SK-N-SH treated with all-trans-retinoic acid at 6 μM for 48 hours (cell line): ENCODE results near the gene C2orf15.

ENCODE experiments used
- ATAC-seq: fragments of 200-7000 bp; cut with Tn5 transposase; 3 replicates; pipeline ENCODE4 v1.9.1; 2020; ENCODE audit warnings: mild to moderate bottlenecking, moderate library complexity
- BACH2 ChIP-seq: fragments of 250-450 bp; sonication (Bioruptor Pico); IDR thresholded peaks from 2 replicates; pipeline ENCODE4 v1.9.0; 2021; ENCODE audit warnings: mild to moderate bottlenecking, borderline replicate concordance
- CREB5 ChIP-seq: fragments of 250-450 bp; sonication (Bioruptor Pico); IDR thresholded peaks from 2 replicates; pipeline ENCODE4 v1.5.1; 2020; ENCODE audit warnings: low read depth, mild to moderate bottlenecking, moderate library complexity
- CSDC2 ChIP-seq: fragments of 250-450 bp; sonication (Bioruptor Pico); IDR thresholded peaks from 2 replicates; pipeline ENCODE4 v1.5.0; 2020; ENCODE audit warnings: mild to moderate bottlenecking, moderate library complexity
- CSRNP3 ChIP-seq: fragments of 250-450 bp; sonication (Bioruptor Pico); IDR thresholded peaks from 2 replicates; pipeline ENCODE4 v1.5.1; 2021; ENCODE audit warnings: mild to moderate bottlenecking, moderate library complexity
- ESRRG ChIP-seq: fragments of 250-450 bp; sonication (Bioruptor Pico); IDR thresholded peaks from 2 replicates; pipeline ENCODE4 v1.6.1; 2021; ENCODE audit warnings: mild to moderate bottlenecking
- GLIS3 ChIP-seq: fragments of 250-450 bp; sonication (Bioruptor Pico); IDR thresholded peaks from 2 replicates; pipeline ENCODE4 v1.5.0; 2020; ENCODE audit warnings: mild to moderate bottlenecking, moderate library complexity
- ISL1 ChIP-seq: fragments of 250-450 bp; sonication (Bioruptor Pico); IDR thresholded peaks from 2 replicates; pipeline ENCODE4 v2.1.2; 2022; ENCODE audit warnings: mild to moderate bottlenecking, moderate library complexity
- OSR1 ChIP-seq: fragments of 250-450 bp; sonication (Bioruptor Pico); IDR thresholded peaks from 2 replicates; pipeline ENCODE4 v1.8.0; 2022; ENCODE audit warnings: moderate library complexity, mild to moderate bottlenecking, inconsistent platforms
- PATZ1 ChIP-seq: fragments of 250-450 bp; sonication (Bioruptor Pico); IDR thresholded peaks from 2 replicates; pipeline ENCODE4 v1.8.0; 2020; ENCODE audit warnings: mild to moderate bottlenecking, moderate library complexity, borderline replicate concordance
- POU6F1 ChIP-seq: fragments of 250-450 bp; sonication (Bioruptor Pico); IDR thresholded peaks from 2 replicates; pipeline ENCODE4 v1.8.0; 2021; ENCODE audit warnings: low read depth, mild to moderate bottlenecking, moderate library complexity, borderline replicate concordance
- PPARA ChIP-seq: fragments of 250-450 bp; sonication (Bioruptor Pico); IDR thresholded peaks from 2 replicates; pipeline ENCODE4 v1.5.0; 2020; ENCODE audit warnings: mild to moderate bottlenecking, borderline replicate concordance
- RARB ChIP-seq: fragments of 250-450 bp; sonication (Bioruptor Pico); IDR thresholded peaks from 2 replicates; pipeline ENCODE4 v1.8.0; 2021; ENCODE audit warnings: mild to moderate bottlenecking, moderate library complexity
- SNAI2 ChIP-seq: fragments of 250-450 bp; sonication (Bioruptor Pico); IDR thresholded peaks from 2 replicates; pipeline ENCODE4 v1.5.0; 2020; ENCODE audit warnings: mild to moderate bottlenecking, moderate library complexity
- TCF4 ChIP-seq: fragments of 250-450 bp; sonication (Bioruptor Pico); IDR thresholded peaks from 2 replicates; pipeline ENCODE4 v1.8.0; 2021; ENCODE audit warnings: mild to moderate bottlenecking, moderate library complexity, borderline replicate concordance
- TSHZ2 ChIP-seq: fragments of 250-450 bp; sonication (Bioruptor Pico); IDR thresholded peaks from 2 replicates; pipeline ENCODE4 v1.5.0; 2020; ENCODE audit warnings: mild to moderate bottlenecking, moderate library complexity
- ZC3H10 ChIP-seq: fragments of 250-450 bp; sonication (Bioruptor Pico); IDR thresholded peaks from 2 replicates; pipeline ENCODE4 v1.5.1; 2021; ENCODE audit warnings: mild to moderate bottlenecking, moderate library complexity
- ZFP3 ChIP-seq: fragments of 250-450 bp; sonication (Bioruptor Pico); IDR thresholded peaks from 2 replicates; pipeline ENCODE4 v1.5.0; 2020; ENCODE audit warnings: mild to moderate bottlenecking, moderate library complexity
- ZFP30 ChIP-seq: fragments of 450-650 bp; formaldehyde crosslinking; IDR thresholded peaks from 2 replicates; pipeline ENCODE4 v1.5.0; 2022; ENCODE audit warnings: mild to moderate bottlenecking, moderate library complexity
- ZNF565 ChIP-seq: fragments of 450-650 bp; formaldehyde crosslinking; conservative IDR thresholded peaks from 2 replicates; pipeline ENCODE4 v1.5.0; 2020; ENCODE audit warnings: low read depth, mild to moderate bottlenecking, moderate library complexity
- ZNF70 ChIP-seq: fragments of 450-650 bp; formaldehyde crosslinking; IDR thresholded peaks from 2 replicates; pipeline ENCODE4 v1.5.0; 2020; ENCODE audit warnings: mild to moderate bottlenecking, moderate library complexity
- ZNF8 ChIP-seq: fragments of 450-650 bp; formaldehyde crosslinking; IDR thresholded peaks from 2 replicates; pipeline ENCODE4 v1.5.0; 2020; ENCODE audit warnings: mild to moderate bottlenecking, moderate library complexity

C2orf15 gene

GRCh38 chr2:99158599-99158998, 17.1 kb downstream of the C2orf15 start:
- ATAC-seq, result no peak
- TF ChIP-seq CREB5 (no peak), ZNF70 (CRISPR knock-in tag) (no peak), PPARA (no peak), ZNF8 (CRISPR knock-in tag) (no peak), SNAI2 (CRISPR knock-in tag) (no peak), TSHZ2 (CRISPR knock-in tag) (no peak), CSDC2 (CRISPR knock-in tag) (no peak)

GRCh38 chr2:99159594-99159993, 18.1 kb downstream of the C2orf15 start:
- TF ChIP-seq ZNF70 (CRISPR knock-in tag) (no peak), ISL1 (CRISPR knock-in tag) (no peak), OSR1 (no peak)
- ATAC-seq, result no peak

GRCh38 chr2:99166218-99166617, 24.7 kb downstream of the C2orf15 start:
- ATAC-seq, result no peak
- TF ChIP-seq ZC3H10 (CRISPR knock-in tag) (no peak), CREB5 (no peak), POU6F1 (CRISPR knock-in tag) (no peak), SNAI2 (CRISPR knock-in tag) (no peak), GLIS3 (CRISPR knock-in tag) (no peak), RARB (no peak), ZNF8 (CRISPR knock-in tag) (no peak), PATZ1 (CRISPR knock-in tag) (no peak), ESRRG (CRISPR knock-in tag) (no peak), ZNF70 (CRISPR knock-in tag) (no peak), TCF4 (CRISPR knock-in tag) (no peak), ZFP30 (CRISPR knock-in tag) (no peak), BACH2 (CRISPR knock-in tag) (no peak), CSRNP3 (CRISPR knock-in tag) (no peak), CSDC2 (CRISPR knock-in tag) (no peak)

GRCh38 chr2:99169534-99169933, 28.0 kb downstream of the C2orf15 start:
- no peak for ATAC-seq
- TF ChIP-seq CSRNP3 (CRISPR knock-in tag) (no peak), ZFP30 (CRISPR knock-in tag) (no peak), PPARA (no peak), SNAI2 (CRISPR knock-in tag) (no peak), ZNF70 (CRISPR knock-in tag) (no peak), ZNF565 (CRISPR knock-in tag) (no peak), GLIS3 (CRISPR knock-in tag) (no peak), TCF4 (CRISPR knock-in tag) (no peak), ZFP3 (CRISPR knock-in tag) (no peak), PATZ1 (CRISPR knock-in tag) (no peak)
